BLaER1 (cell line): ENCODE results near the gene NANP.
"Not testable (repeated sequence)": the region's sequence is repeated elsewhere in the genome, so short reads cannot be mapped to it uniquely, and the experiment has no call there.

Source experiments
- H3K27ac ChIP-seq: shearing (Covaris generic); formaldehyde crosslinking; 2 replicates; pipeline ENCODE4 v1.8.1; 2022
- H3K27me3 ChIP-seq: shearing (Covaris generic); formaldehyde crosslinking; 2 replicates; pipeline ENCODE4 v1.8.1; 2022
- H3K36me3 ChIP-seq: shearing (Covaris generic); formaldehyde crosslinking; 2 replicates; pipeline ENCODE4 v1.8.1; 2022
- H3K4me1 ChIP-seq: shearing (Covaris generic); formaldehyde crosslinking; 2 replicates; pipeline ENCODE4 v1.8.1; 2022
- H3K4me2 ChIP-seq: shearing (Covaris generic); formaldehyde crosslinking; 2 replicates; pipeline ENCODE4 v1.8.1; 2022
- H3K4me3 ChIP-seq: shearing (Covaris generic); formaldehyde crosslinking; 2 replicates; pipeline ENCODE4 v1.8.1; 2022
- H3K9ac ChIP-seq: shearing (Covaris generic); formaldehyde crosslinking; 2 replicates; pipeline ENCODE4 v1.8.1; 2022
- H3K9me3 ChIP-seq: shearing (Covaris generic); formaldehyde crosslinking; 2 replicates; pipeline ENCODE4 v1.8.1; 2022
- H4K20me1 ChIP-seq: shearing (Covaris generic); formaldehyde crosslinking; 2 replicates; pipeline ENCODE4 v1.8.1; 2022
- Cebpa-rat ChIP-seq: shearing (Covaris generic); IDR thresholded peaks from 2 replicates; pipeline ENCODE4 v1.8.1; 2022

Gene NANP

DNA sequence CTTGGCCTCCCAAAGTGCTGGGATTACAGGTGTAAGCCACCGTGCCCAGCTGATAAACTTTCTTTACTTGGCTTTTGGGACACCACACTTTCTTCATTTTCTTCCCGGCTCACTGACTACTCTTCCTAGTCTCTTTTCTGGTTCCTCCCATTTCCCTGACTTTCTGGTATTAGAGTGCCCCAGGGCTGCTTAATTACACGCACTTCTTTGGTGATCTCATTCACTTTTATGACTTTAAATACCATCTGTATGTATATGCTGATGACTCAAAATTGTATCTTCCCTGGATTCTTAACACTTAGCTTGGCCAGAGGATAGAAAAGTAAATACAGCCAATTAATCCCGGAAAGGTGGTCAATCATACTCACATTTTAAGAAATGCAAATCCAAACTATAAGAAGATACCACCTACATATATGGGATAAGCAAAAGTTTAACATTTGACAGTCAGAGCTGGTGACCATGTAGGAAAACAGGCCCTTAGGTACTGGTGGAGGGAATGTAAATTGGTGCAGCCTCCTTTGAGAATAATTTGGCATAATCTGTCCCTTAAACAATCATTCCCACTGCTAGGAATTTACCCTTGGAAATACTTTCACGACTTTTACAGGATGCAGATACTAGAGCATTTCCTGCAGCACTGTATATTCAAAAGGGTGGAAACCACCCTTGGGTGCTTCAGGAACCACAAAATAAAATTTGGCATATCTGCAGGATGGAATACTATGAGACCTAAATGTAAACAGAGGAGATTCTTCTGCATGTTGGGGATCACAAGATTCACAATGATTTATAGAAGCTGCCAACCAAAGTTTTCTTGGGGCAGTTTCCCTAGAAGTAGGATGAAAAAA lies 9.4 kb upstream of the NANP start:
- peaks cover 37% of the 10 kb centered on the region for H3K36me3 ChIP-seq
- H3K27ac ChIP-seq: no peak overlapping the region
- H3K4me3 ChIP-seq: no peak overlapping the region
- no peak overlapping the region for H3K4me2 ChIP-seq
- no peaks in the 10 kb centered on the region for H3K27me3 ChIP-seq
- H3K9me3 ChIP-seq: peaks cover 54% of the 10 kb centered on the region
- no peak overlapping the region for H3K9ac ChIP-seq
- no peak for TF ChIP-seq Cebpa-rat
- H3K4me1 ChIP-seq: no peaks in the 10 kb centered on the region
- H4K20me1 ChIP-seq: no peaks in the 10 kb centered on the region

DNA sequence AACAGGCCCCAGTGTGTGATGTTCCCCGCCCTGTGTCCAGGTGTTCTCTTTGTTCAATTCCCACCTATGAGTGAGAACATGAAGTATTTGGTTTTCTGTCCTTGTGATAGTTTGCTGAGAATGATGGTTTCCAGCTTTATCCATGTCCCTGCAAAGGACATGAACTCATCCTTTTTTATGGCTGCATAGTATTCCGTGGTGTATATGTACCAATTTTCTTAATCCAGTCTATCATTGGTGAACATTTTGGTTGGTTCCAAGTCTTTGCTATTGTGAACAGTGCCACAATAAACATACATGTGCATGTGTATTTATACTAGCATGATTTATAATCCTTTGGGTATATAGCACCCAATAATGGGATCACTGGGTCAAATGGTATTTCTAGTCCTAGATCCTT lies 6.8 kb upstream of the NANP start:
- not testable (repeated sequence) for H4K20me1 ChIP-seq, H3K9ac ChIP-seq, H3K4me1 ChIP-seq, H3K4me3 ChIP-seq, H3K4me2 ChIP-seq, H3K27ac ChIP-seq, H3K27me3 ChIP-seq
- Histone ChIP-seq H3K9me3 (peaks cover 50% of the 10 kb centered on the region), H3K36me3 (peaks cover 25% of the 10 kb centered on the region)

DNA sequence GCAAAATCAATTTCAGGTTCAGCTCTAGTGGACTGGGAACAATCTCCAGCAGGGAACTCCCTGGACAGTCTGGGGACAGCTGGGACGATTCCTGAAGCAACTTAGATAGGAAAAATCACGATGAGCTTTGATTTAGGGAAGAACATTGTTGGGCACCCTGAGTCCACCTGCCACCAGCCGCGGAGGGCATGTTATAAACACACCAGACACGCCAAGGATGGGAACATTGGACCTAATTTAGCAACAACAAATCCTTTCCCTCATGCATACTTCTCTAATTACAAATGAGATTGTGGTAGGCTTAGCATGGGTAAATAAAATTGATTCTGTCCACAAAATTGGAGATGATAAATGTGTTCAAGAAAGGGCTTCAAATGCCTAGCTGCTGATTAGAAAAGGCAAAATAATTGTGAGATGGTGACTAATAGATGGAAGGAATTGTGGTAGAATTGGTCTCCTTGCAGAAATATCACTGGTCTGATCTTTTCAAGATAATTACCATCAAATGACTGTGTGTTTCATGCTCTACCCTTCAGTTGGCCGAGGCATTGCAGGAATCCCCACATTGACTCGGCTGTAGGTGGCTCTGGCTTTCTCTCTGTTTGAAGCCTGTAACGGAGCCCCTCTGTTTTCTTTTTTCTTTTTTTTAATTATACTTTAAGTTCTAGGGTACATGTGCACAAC lies 6.1 kb upstream of the NANP start:
- Histone ChIP-seq H3K4me2 (no peak overlapping the region), H3K36me3 (peaks cover 18% of the 10 kb centered on the region), H3K27ac (no peak overlapping the region), H4K20me1 (no peaks in the 10 kb centered on the region), H3K9ac (no peak overlapping the region), H3K4me3 (no peak overlapping the region), H3K9me3 (peaks cover 44% of the 10 kb centered on the region), H3K4me1 (peaks cover 2% of the 10 kb centered on the region), H3K27me3 (no peaks in the 10 kb centered on the region)
- TF ChIP-seq Cebpa-rat: no peak

DNA sequence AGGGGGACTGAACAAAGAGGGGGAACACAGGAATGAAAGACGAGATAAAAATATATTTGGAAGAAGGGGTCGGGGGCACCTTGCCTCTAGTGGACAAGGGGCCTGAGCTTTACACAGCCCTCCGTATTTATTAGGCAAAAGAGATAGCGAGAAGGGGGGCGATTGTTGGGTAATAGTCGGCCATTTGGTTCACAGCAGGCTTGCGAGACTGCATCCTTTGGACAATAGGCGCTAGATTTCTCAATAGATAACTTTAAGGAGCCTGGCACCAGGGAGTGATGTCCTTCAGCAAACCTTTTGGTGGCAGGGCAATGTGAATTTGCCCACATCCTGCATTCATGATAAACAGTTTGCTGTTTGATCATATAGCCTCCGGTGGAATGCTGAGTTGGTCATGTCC lies 3.0 kb upstream of the NANP start:
- Histone ChIP-seq H3K4me1 (peaks cover 22% of the 10 kb centered on the region), H3K9ac (no peak overlapping the region), H3K36me3 (0 out of 2 replicates have a peak, but pooled peaks cover 5% of the 10 kb centered on the region), H3K27ac (no peak overlapping the region), H3K4me3 (no peak overlapping the region), H4K20me1 (no peaks in the 10 kb centered on the region), H3K27me3 (no peaks in the 10 kb centered on the region), H3K4me2 (no peak overlapping the region), H3K9me3 (peaks cover 25% of the 10 kb centered on the region)
- TF ChIP-seq Cebpa-rat: no peak

DNA sequence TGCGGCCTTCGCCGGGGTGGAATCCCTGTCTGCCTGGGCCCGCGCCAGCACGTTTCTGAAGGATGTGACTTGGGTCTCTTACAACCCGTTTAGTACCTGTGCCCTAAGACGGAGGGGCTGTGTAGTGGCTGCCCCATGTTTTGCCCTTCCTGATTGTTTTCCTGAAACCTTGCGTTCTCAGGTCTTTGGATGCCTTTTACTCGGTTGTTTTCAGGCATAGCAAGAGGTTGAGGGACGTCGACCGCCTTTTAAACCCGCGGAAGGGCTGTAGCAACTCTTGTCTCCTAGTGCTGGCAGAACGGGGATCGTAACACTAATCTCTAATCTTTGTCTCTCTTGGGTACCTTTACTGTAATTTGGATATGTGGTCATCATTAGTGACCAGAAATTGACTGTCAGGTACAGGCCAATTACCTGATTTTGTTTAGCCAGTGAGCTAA lies 706 bp upstream of the NANP start:
- H3K9me3 ChIP-seq: peaks cover 20% of the 10 kb centered on the region
- peaks cover 22% of the 10 kb centered on the region for H3K4me1 ChIP-seq
- H3K4me3 ChIP-seq: peak overlapping the region; percentile 84
- H3K27me3 ChIP-seq: no peaks in the 10 kb centered on the region
- peak overlapping the region; percentile 85 for H3K4me2 ChIP-seq
- H3K36me3 ChIP-seq: peaks cover 13% of the 10 kb centered on the region; the same call in 1 of the 2 replicates
- H3K27ac ChIP-seq: peak overlapping the region; percentile 97
- no peak for TF ChIP-seq Cebpa-rat
- H4K20me1 ChIP-seq: no peaks in the 10 kb centered on the region
- H3K9ac ChIP-seq: peak overlapping the region; percentile 96

DNA sequence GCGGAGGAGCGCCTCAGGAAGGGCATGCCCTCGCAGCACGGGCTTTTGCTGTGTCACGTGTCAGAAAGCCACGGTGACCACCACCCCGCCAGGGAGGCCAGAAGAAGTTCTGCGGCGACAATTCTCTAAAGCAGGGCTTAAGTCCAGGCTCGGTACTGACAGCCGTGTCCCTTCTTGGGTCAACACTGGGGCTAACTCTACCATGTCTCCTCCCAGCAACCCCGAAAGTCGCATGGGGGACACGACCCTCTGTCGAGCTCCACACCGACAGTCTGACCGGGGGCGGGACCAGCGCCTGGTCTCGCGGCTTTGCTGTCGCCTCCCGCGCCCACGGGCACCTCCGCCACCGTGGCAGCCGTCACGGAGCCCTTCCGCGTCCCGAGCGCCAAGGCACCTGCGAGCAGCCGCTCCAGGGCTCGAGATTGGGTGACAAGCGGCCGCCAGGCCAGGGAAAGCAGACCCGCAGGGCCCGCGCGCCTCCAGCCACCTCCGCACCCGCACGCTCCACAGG lies 534 bp downstream of the NANP start:
- Histone ChIP-seq H4K20me1 (peaks cover 3% of the 10 kb centered on the region; the same call in 1 of the 2 replicates), H3K4me3 (peak overlapping the region; percentile 84), H3K27ac (peak overlapping the region; percentile 97), H3K4me2 (peak overlapping the region; percentile 85), H3K36me3 (peaks cover 22% of the 10 kb centered on the region), H3K27me3 (no peaks in the 10 kb centered on the region), H3K4me1 (peaks cover 22% of the 10 kb centered on the region), H3K9ac (peak overlapping the region; percentile 96), H3K9me3 (peaks cover 17% of the 10 kb centered on the region)
- no peak for TF ChIP-seq Cebpa-rat

DNA sequence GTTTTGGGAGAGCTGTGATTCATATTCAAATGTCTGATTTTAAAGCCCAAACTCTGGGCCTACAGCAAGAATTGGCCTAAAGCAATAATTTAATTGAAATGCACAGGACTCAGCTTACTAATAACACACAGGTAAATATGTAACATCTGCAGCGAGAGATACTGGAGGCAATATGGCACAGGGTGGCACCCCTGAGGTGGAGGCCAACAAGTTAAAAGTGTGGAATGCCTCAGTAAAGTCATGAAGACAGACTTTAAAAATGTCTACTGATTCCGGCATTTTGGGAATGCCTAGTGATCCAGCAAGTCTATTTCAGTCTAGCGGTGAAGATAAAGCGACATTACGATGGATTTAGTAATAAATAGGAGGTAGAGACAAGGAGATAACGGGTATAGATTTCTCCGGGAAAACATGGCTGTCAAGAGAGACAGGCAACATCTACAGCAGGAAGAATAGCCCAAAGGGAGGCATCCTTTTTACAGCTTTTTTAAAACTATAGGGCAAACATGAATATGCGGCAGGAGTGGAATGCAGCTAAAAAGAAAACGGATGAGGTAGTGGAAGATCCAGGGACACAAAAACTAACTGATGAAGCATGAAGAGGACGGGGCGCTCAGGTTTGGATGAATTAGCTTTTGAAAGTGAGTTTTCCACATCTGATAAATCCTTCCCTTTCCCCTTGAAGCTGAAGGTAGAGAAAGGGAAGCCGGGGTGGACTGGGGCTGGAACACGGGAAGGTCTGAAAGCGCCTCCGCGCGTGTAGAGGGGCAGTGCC lies 1.2 kb downstream of the NANP start:
- Histone ChIP-seq H3K27ac (peak overlapping the region; percentile 97), H3K27me3 (no peaks in the 10 kb centered on the region), H3K36me3 (peaks cover 20% of the 10 kb centered on the region), H3K4me1 (peaks cover 22% of the 10 kb centered on the region), H3K4me2 (peak overlapping the region; percentile 85), H3K4me3 (peak overlapping the region; percentile 84), H3K9ac (peak overlapping the region; percentile 96), H4K20me1 (peaks cover 8% of the 10 kb centered on the region; the same call in 1 of the 2 replicates), H3K9me3 (peaks cover 11% of the 10 kb centered on the region)
- TF ChIP-seq Cebpa-rat: no peak

DNA sequence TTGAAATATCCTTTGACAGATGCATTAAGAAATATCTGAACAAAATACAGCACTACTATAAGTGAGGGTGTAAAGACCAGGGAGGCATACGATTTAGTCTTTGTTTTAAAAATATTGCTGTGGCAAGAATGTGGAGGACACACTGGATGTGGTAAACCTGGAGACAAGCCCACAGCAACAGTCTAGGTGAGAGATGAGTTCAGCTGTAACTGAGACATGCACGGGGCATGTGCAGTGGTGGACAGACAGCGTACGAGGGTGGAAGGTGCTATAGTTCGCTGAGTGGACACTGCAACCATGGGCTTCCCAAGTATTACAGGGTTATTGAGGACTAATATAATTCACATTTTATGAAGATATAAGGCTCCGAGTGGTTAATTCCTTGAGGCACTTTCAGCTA lies 1.8 kb downstream of the NANP start:
- 0 out of 2 replicates have a peak overlapping the region, but pooled peaks have one; percentile 84 for H3K4me3 ChIP-seq
- H4K20me1 ChIP-seq: peaks cover 8% of the 10 kb centered on the region; the same call in 1 of the 2 replicates
- peaks cover 7% of the 10 kb centered on the region; the same call in 1 of the 2 replicates for H3K9me3 ChIP-seq
- peaks cover 22% of the 10 kb centered on the region for H3K4me1 ChIP-seq
- H3K9ac ChIP-seq: no peak overlapping the region
- TF ChIP-seq Cebpa-rat: no peak
- H3K27ac ChIP-seq: no peak overlapping the region
- H3K4me2 ChIP-seq: peak overlapping the region; percentile 85
- H3K27me3 ChIP-seq: no peaks in the 10 kb centered on the region
- peaks cover 20% of the 10 kb centered on the region for H3K36me3 ChIP-seq

DNA sequence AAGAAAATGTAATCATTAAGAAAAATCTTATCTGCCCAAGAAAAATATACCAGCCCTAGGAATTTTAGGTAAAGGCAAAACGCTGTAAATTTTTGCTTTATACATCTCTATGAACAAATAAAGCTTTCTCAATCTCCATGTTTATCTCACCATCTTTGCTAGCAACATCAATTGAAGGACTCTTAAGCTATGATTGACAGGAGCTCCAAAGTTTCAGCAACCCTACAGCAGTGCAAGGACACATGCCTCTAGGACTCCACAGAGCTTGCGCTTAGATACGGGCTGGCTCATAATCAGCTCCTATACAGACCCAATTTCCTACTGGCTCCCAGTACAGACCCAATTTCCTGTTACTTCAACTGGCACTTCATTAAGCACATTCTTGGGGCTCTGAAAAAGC lies 4.3 kb downstream of the NANP start:
- H3K4me3 ChIP-seq: no peak overlapping the region
- H3K4me1 ChIP-seq: peaks cover 15% of the 10 kb centered on the region
- H3K9me3 ChIP-seq: no peaks in the 10 kb centered on the region
- H3K9ac ChIP-seq: no peak overlapping the region
- H3K27ac ChIP-seq: no peak overlapping the region
- peaks cover 42% of the 10 kb centered on the region for H3K36me3 ChIP-seq
- peaks cover 20% of the 10 kb centered on the region for H4K20me1 ChIP-seq
- H3K27me3 ChIP-seq: no peaks in the 10 kb centered on the region
- no peak overlapping the region for H3K4me2 ChIP-seq
- no peak for TF ChIP-seq Cebpa-rat
